M059J (cell line): ENCODE data around the gene KDM3A. TPM values are rescaled to one million over a fixed set of nuclear protein-coding genes. Genes with fewer than 3 reads are reported as not detected.
"Not testable (repeated sequence)": the region's sequence is repeated elsewhere in the genome, so short reads cannot be mapped to it uniquely, and the experiment has no call there.

Experiments
- DNase-seq: peaks from one replicate; pipeline ENCODE4 v3.0.0-alpha.2; 2012; ENCODE audit warnings: low read depth
- total RNA-seq: library from RNA; depleted of rRNA; stranded (reverse); fragments of >200 nt; shearing (Covaris generic); gene quantifications from 2 replicates; pipeline ENCODE4 v1.2.3, GENCODE V29; 2014

KDM3A gene
- total RNA-seq, 1 experiment from 2014 or later: 22.8 TPM

DNA sequence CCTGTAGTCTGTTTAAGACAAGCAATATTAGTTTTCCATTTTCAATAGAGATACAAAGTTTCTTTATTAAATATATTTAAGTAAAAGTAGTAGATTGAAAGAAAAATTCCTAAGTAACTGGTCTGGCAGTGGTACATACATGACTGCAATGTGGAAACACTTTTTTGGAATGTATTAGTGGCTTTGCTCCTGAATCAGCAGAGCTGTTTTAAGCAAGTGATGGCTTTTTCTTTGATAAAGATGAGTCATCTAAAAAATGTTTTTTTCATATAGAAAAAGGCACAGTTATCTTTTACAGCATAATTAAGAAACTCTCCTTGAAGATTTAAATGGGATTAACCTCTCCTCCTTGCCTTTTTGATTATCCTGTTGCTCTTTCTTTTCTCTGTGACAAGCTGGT, 34.9 kb downstream of the KDM3A start:
- no peak for DNase-seq

DNA sequence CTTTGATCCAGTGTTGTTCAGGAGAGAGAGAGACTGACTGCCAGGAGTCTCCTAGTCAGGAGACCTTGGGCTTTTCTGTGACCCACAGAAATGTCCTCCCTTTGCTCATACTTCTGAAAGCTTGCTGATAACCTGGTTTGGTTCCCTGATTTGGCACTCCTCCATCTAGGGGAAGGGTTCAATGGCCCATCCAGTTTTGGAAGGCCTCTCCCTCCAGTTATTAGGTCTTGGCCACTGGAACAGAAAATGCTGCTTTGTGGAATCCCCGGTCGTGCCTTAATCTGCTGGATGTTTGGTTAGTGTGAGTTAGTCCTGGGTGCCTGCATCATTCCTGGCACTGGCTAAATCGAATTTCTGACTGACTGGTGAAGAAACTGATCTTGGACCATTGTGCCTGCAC, 35.7 kb downstream of the KDM3A start:
- no peak for DNase-seq

- no peak for DNase-seq
These were observed 36.2 kb downstream of the KDM3A start for GRCh38 chr2:86477349-86477748.

GRCh38 chr2:86480105-86480504, 38.9 kb downstream of the KDM3A start:
- no peak for DNase-seq

- peak; percentile 40 for DNase-seq
These were observed 40.9 kb downstream of the KDM3A start for GRCh38 chr2:86482034-86482433.

GRCh38 chr2:86484385-86484784, 43.2 kb downstream of the KDM3A start:
- no peak for DNase-seq

DNA sequence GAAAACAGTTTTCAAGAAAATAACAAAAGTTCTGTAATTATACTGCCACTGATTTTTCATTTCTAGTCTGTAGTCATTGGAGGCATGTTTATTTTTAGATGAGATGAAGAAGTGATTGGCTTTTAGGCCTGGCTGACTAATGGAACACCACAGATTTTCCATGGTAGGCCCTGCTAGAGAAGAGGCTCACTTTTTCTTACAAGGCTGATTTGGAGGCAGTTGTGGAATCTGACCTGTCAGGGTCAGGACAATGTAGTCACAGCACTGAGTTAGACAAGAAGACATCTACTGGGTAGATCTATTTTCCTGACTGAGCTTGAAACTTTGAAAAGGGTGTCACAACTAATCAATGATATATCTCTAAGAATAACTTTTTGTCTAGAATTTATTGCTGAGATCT, 43.9 kb downstream of the KDM3A start:
- DNase-seq: no peak

DNA sequence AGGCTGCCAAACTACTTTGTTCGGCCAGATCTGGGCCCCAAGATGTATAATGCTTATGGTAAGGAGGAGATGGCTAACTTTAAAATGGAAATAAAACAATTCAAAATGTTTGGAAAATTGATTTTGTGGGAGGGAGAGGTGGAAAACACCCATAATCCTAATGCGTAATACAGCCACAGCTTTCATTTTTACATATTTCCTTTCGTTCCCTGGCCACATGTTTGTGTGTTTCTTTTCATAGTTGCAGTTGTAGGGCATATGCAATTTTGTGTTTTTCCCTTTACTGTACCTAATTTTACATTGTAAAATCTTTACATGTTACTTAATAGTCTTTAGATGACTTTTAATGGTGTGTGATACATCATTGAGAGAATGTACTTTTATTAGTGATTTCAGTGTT, 44.6 kb downstream of the KDM3A start:
- DNase-seq: no peak

DNA sequence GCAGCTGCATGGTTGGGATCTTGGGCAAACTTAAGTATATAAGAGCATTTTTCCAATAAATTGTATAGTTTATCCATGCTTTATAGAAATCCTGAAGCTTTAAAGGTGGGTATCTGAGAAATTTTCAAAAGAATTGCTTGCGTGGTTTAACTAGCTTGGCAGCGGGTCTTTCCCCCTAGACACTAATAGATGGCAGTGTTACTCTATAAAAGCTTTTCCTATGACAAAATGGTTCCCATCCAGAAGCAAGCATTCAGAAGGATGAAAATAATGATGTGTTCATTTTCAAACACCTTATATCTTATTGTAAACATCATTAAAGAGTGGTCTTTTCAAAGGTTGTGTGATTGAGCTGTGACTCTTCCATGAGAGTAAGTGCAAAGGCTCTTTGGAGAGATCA, 45.9 kb downstream of the KDM3A start:
- no peak for DNase-seq

- DNase-seq: no peak
These were observed 47.5 kb downstream of the KDM3A start for GRCh38 chr2:86488561-86489250.

GRCh38 chr2:86489542-86489941, 48.4 kb downstream of the KDM3A start:
- no peak for DNase-seq

GRCh38 chr2:86490245-86490644, 49.1 kb downstream of the KDM3A start:
- DNase-seq: no peak

DNA sequence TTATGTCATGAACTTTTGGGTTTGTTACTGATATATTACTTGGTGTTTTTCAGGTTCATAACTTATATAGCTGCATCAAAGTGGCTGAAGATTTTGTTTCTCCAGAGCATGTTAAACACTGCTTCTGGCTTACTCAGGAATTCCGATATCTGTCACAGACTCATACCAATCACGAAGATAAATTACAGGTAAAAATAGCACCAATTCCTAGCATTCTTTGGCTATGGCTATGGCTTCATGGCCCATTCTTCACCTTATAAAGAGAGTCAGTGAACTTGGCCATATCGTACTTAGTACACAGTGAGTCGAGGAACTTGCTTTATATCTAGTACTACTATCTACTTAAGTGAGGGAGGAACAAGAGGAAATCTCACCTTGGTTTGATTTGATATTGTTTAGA, 49.9 kb downstream of the KDM3A start:
- DNase-seq: no peak

GRCh38 chr2:86492048-86492453, 50.9 kb downstream of the KDM3A start:
- no peak for DNase-seq

GRCh38 chr2:86496391-86496790, 55.2 kb downstream of the KDM3A start:
- not testable (repeated sequence) for DNase-seq

DNA sequence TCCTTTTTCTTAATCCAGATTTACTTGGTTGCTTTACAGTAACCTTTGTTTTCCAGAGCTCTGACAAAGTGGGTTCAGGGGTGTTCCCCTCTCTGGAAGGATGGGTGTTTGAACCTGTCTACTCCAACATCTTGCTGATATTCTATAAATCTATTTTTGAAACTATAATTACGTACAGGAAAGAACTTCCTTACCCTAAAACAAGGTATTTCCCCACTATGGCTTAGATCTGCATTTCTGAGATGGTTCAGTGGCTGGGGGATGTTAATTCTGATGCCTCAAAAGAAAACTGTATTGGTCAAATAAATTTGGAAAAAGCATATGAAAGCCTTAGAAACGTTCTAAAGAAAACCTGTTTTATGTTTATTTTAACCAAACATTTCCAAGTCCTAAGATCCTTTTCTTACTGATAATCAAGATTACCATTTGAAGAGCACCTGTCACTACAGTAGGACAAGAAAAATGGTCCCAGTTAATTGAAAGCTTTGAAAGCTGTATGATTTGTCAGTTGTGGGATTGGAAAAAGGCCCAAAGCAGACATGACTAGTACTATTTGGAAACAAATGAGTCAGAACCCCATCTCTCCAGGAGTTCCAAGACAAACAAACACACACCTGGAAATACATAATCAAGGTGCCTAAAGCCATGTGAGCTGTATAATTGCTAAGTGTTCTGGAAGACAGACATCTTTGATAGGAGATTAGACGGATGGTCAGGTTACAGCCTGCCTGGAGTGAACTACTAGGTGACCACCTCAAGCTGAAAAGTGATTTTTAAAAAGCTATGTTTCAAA, 57.5 kb downstream of the KDM3A start:
- peak; percentile 85 for DNase-seq

GRCh38 chr2:86499326-86499725, 58.2 kb downstream of the KDM3A start:
- peak; percentile 30 for DNase-seq

- DNase-seq: no peak
These were observed 59.3 kb downstream of the KDM3A start for GRCh38 chr2:86500325-86501083.

GRCh38 chr2:86507600-86507999, 66.4 kb downstream of the KDM3A start:
- DNase-seq: no peak

DNA sequence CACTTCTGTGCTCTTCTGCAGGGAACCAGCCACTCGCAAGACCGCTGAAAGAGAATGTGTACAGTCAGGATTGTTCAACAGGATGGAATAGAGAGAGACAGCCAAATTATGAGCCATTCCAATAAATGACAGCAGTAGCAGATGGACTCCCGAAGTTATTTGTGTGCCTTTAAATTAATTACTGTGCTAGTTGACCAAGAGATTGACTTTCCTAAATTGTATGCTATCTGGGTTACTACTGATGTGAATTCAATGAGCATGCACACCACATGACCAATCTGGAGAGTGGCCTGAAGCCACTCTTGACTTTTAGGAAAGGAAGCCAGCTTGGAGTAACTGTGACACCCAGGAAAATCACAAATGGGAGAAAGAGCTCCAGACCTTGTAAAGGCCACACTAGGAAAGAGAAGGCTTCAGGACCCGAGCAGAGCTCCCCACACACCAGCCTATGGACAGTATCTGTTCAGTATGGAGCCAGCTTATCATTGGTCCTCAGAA, 69.3 kb downstream of the KDM3A start:
- no peak for DNase-seq

GRCh38 chr2:86512034-86512433, 70.9 kb downstream of the KDM3A start:
- DNase-seq: no peak

GRCh38 chr2:86512892-86513291, 71.7 kb downstream of the KDM3A start:
- DNase-seq: no peak
